Measurements from ENCODE around the gene FBXL4. TPM values are rescaled to one million over a fixed set of nuclear protein-coding genes. Genes with fewer than 3 reads are reported as not detected.

Gene FBXL4
- total RNA-seq, 1 experiment from 2014 or later, result 5.1 TPM

DNA sequence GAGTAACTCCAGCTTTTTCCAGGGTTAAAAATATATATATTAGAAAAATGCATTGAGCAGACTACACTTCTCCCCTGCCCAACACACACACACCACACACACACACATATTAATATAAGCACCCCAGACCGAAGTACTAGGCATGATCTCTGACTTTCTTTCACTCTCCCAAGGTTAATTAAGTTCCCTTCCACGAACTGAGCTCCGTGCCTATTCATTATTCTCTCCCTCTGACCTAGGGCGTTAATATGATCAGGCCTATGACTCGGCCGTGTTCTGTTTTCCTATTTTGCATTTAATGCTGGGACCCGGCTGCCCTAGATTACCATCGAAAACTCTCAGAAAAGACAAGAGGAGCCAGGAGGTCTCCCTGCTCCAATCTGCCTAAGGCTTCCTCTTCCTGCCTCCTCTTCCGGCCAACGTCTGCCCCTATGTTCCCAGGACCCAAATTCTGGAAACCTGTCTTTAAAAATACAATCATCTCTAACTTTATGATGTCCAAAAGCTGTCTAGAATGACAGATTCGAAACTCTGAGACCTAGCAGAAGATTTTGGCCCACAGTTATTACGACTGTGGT, 119.4 kb downstream of the FBXL4 start:
- Histone ChIP-seq H3K23me2 (ENCODE audit: insufficient read length, low read depth, low read length, poor library complexity, severe bottlenecking) (peaks cover 44% of the 10 kb centered on the region), H2BK120ac (ENCODE audit: low read depth, low read length, poor library complexity, severe bottlenecking) (no peak overlapping the region), H3K9me3 (ENCODE audit: control insufficient read depth, low read depth, low read length) (no peaks in the 10 kb centered on the region), H3K56ac (ENCODE audit: insufficient read length, low read depth, low read length) (no peak overlapping the region), H4K20me1 (ENCODE audit: control insufficient read depth, insufficient read depth, insufficient read length) (no peaks in the 10 kb centered on the region), H3K27me3 (ENCODE audit: insufficient read depth, low read length) (peaks cover 76% of the 10 kb centered on the region), H2BK20ac (ENCODE audit: low read depth, low read length, poor library complexity, severe bottlenecking) (no peak overlapping the region), H4K91ac (ENCODE audit: insufficient read length, low read depth, low read length) (no peak overlapping the region), H2AK5ac (ENCODE audit: insufficient read length, low read length) (no peak overlapping the region), H4K5ac (ENCODE audit: insufficient read length, low read depth, low read length) (no peak overlapping the region), H3K79me1 (ENCODE audit: insufficient read depth, low read depth, low read length, poor library complexity, severe bottlenecking) (no peaks in the 10 kb centered on the region), H3K4ac (ENCODE audit: low read depth, low read length) (no peak overlapping the region), H3K18ac (ENCODE audit: insufficient read length, low read depth, low read length) (no peak overlapping the region), H2BK12ac (ENCODE audit: insufficient read length, low read depth, low read length) (no peak overlapping the region), H4K8ac (replicated peaks; ENCODE audit: insufficient read length, low read depth, low read length) (no peak overlapping the region), H3T11ph (ENCODE audit: low read length) (no peak overlapping the region), H3K27ac (ENCODE audit: insufficient read length, low read depth, low read length) (no peak overlapping the region), H3K79me2 (ENCODE audit: insufficient read depth, low read length) (no peaks in the 10 kb centered on the region), H2AFZ (ENCODE audit: low read length) (no peak overlapping the region), H3K9ac (ENCODE audit: extremely low read depth, insufficient read length, low read length) (no peak overlapping the region), H3K23ac (ENCODE audit: insufficient read length, low read depth, low read length) (no peak overlapping the region), H2BK5ac (ENCODE audit: insufficient read length, low read length) (no peak overlapping the region), H3K14ac (ENCODE audit: insufficient read depth, low read length) (no peak overlapping the region), H2BK15ac (ENCODE audit: low read depth, low read length) (no peak overlapping the region), H3K4me2 (ENCODE audit: insufficient read depth, insufficient read length, low read length) (peak overlapping the region; percentile 81), H3K4me1 (ENCODE audit: insufficient read depth, low read length) (peaks cover 3% of the 10 kb centered on the region; the same call in 1 of the 2 replicates)
- H3K9me3 Mint-ChIP-seq, result peaks cover 0 to 3% of the 10 kb centered on the region in 2 experiments; a peak in 2 of 5 replicates
- DNase-seq, result no peak
- peak overlapping the region; percentile 6 to 80; a peak in 4 of 5 replicates for H3K4me3 Mint-ChIP-seq
- no peaks in the 10 kb centered on the region for H3K36me3 Mint-ChIP-seq (ENCODE audit: insufficient read depth in 1 of 3, low read depth in 3 of 3)
- TF ChIP-seq, protein P1, sequence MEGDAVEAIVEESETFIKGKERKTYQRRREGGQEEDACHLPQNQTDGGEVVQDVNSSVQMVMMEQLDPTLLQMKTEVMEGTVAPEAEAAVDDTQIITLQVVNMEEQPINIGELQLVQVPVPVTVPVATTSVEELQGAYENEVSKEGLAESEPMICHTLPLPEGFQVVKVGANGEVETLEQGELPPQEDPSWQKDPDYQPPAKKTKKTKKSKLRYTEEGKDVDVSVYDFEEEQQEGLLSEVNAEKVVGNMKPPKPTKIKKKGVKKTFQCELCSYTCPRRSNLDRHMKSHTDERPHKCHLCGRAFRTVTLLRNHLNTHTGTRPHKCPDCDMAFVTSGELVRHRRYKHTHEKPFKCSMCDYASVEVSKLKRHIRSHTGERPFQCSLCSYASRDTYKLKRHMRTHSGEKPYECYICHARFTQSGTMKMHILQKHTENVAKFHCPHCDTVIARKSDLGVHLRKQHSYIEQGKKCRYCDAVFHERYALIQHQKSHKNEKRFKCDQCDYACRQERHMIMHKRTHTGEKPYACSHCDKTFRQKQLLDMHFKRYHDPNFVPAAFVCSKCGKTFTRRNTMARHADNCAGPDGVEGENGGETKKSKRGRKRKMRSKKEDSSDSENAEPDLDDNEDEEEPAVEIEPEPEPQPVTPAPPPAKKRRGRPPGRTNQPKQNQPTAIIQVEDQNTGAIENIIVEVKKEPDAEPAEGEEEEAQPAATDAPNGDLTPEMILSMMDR (conservative IDR thresholded peaks at IDR 0.05), result no peak
- peaks cover 100% of the 10 kb centered on the region for H3K27me3 Mint-ChIP-seq (ENCODE audit: low read depth)
- peaks cover 57 to 65% of the 10 kb centered on the region in 2 experiments for H3K4me1 Mint-ChIP-seq
- no peak overlapping the region for H3K27ac Mint-ChIP-seq
- no CpG with 5 or more reads among the region's 12 CpGs for WGBS (ENCODE audit: extremely low coverage, insufficient read length, low lambda C conversion rate)

Data from H9 (cell line).